Measurements from ENCODE around the gene DUSP8. TPM values are rescaled to one million over a fixed set of nuclear protein-coding genes. Genes with fewer than 3 reads are reported as not detected.
"Not testable (repeated sequence)": the region's sequence is repeated elsewhere in the genome, so short reads cannot be mapped to it uniquely, and the experiment has no call there.

The DUSP8 gene
- total RNA-seq, 1 donor from 2014 or later = 1.2 TPM

- Mint-ChIP-seq H3K4me1 (ENCODE audit: low read depth) (no peaks in the 10 kb centered on the region), H3K9me3 (peaks cover 10% of the 10 kb centered on the region), H3K27me3 (ENCODE audit: low read depth) (peaks cover 23% of the 10 kb centered on the region), H3K36me3 (ENCODE audit: low read depth) (no peaks in the 10 kb centered on the region), H3K27ac (no peak overlapping the region), H3K4me3 (ENCODE audit: low read depth) (no peak overlapping the region)
- DNase-seq (ENCODE audit: low spot score) = no peak
- intact Hi-C loops (cut with micrococcal nuclease) = loop anchor here (10.0 kb wide), 1 partner anchor 568 kb away; no protein-coding TSS in a partner anchor
Measured at GRCh38 chr11:1576825-1577224, 4.8 kb upstream of the DUSP8 start.

GRCh38 chr11:1575756-1576155 lies 3.7 kb upstream of the DUSP8 start:
- not testable (repeated sequence) for DNase-seq (ENCODE audit: low spot score); H3K27ac Mint-ChIP-seq; H3K4me1 Mint-ChIP-seq (ENCODE audit: low read depth); H3K4me3 Mint-ChIP-seq (ENCODE audit: low read depth); H3K36me3 Mint-ChIP-seq (ENCODE audit: low read depth)
- intact Hi-C loops (cut with micrococcal nuclease) = loop anchor here (2.0 to 10.0 kb wide), 2 partner anchors 27 to 569 kb away; no protein-coding TSS in a partner anchor
- Mint-ChIP-seq H3K27me3 (ENCODE audit: low read depth) (peaks cover 25% of the 10 kb centered on the region), H3K9me3 (peaks cover 10% of the 10 kb centered on the region)

GRCh38 chr11:1574933-1575242 lies 2.8 kb upstream of the DUSP8 start:
- H3K36me3 Mint-ChIP-seq (ENCODE audit: low read depth) = no peaks in the 10 kb centered on the region
- no peak overlapping the region for H3K4me3 Mint-ChIP-seq (ENCODE audit: low read depth)
- peaks cover 10% of the 10 kb centered on the region for H3K9me3 Mint-ChIP-seq
- H3K27me3 Mint-ChIP-seq (ENCODE audit: low read depth) = peaks cover 31% of the 10 kb centered on the region
- intact Hi-C loops (cut with micrococcal nuclease) = loop anchor here (2.0 to 10.0 kb wide), 4 partner anchors 26 to 570 kb away; no protein-coding TSS in a partner anchor
- H3K27ac Mint-ChIP-seq = no peak overlapping the region
- no peaks in the 10 kb centered on the region for H3K4me1 Mint-ChIP-seq (ENCODE audit: low read depth)
- no peak for DNase-seq (ENCODE audit: low spot score)

GRCh38 chr11:1574238-1574932 lies 2.3 kb upstream of the DUSP8 start:
- peak; percentile 46 for DNase-seq (ENCODE audit: low spot score)
- peaks cover 10% of the 10 kb centered on the region for H3K9me3 Mint-ChIP-seq
- intact Hi-C loops (cut with micrococcal nuclease) = loop anchor here (2.0 to 10.0 kb wide), 4 partner anchors 26 to 570 kb away; no protein-coding TSS in a partner anchor
- H3K4me3 Mint-ChIP-seq (ENCODE audit: low read depth) = no peak overlapping the region
- peaks cover 34% of the 10 kb centered on the region for H3K27me3 Mint-ChIP-seq (ENCODE audit: low read depth)
- H3K36me3 Mint-ChIP-seq (ENCODE audit: low read depth) = no peaks in the 10 kb centered on the region
- no peak overlapping the region for H3K27ac Mint-ChIP-seq
- no peaks in the 10 kb centered on the region for H3K4me1 Mint-ChIP-seq (ENCODE audit: low read depth)

- no peaks in the 10 kb centered on the region for H3K4me1 Mint-ChIP-seq (ENCODE audit: low read depth)
Measured at GRCh38 chr11:1573903-1574237, 1.8 kb upstream of the DUSP8 start.

GRCh38 chr11:1573077-1573902 lies 1.2 kb upstream of the DUSP8 start:
- Mint-ChIP-seq H3K27ac (no peak overlapping the region), H3K36me3 (ENCODE audit: low read depth) (no peaks in the 10 kb centered on the region), H3K4me3 (ENCODE audit: low read depth) (peak overlapping the region; percentile 33), H3K9me3 (peaks cover 3% of the 10 kb centered on the region), H3K4me1 (ENCODE audit: low read depth) (no peaks in the 10 kb centered on the region), H3K27me3 (ENCODE audit: low read depth) (peaks cover 36% of the 10 kb centered on the region)
- DNase-seq (ENCODE audit: low spot score) = no peak
- intact Hi-C loops (cut with micrococcal nuclease) = loop anchor here (5.0 to 10.0 kb wide), 3 partner anchors 36 to 572 kb away; no protein-coding TSS in a partner anchor

More at GRCh38 chr11:1573903-1574237, 1.8 kb upstream of the DUSP8 start:
- H3K4me3 Mint-ChIP-seq (ENCODE audit: low read depth) = peak overlapping the region; percentile 33
- H3K36me3 Mint-ChIP-seq (ENCODE audit: low read depth) = no peaks in the 10 kb centered on the region
- no peak overlapping the region for H3K27ac Mint-ChIP-seq
- H3K27me3 Mint-ChIP-seq (ENCODE audit: low read depth) = peaks cover 36% of the 10 kb centered on the region
- intact Hi-C loops (cut with micrococcal nuclease) = loop anchor here (2.0 to 10.0 kb wide), 4 partner anchors 25 to 571 kb away; no protein-coding TSS in a partner anchor
- H3K9me3 Mint-ChIP-seq = peaks cover 6% of the 10 kb centered on the region
- DNase-seq (ENCODE audit: low spot score) = no peak

GRCh38 chr11:1571760-1572196 lies 293 bp downstream of the DUSP8 start:
- DNase-seq (ENCODE audit: low spot score) = no peak
- H3K4me3 Mint-ChIP-seq (ENCODE audit: low read depth) = no peak overlapping the region
- H3K27me3 Mint-ChIP-seq (ENCODE audit: low read depth) = peaks cover 35% of the 10 kb centered on the region
- no peak overlapping the region for H3K27ac Mint-ChIP-seq
- no peaks in the 10 kb centered on the region for H3K9me3 Mint-ChIP-seq
- no peaks in the 10 kb centered on the region for H3K36me3 Mint-ChIP-seq (ENCODE audit: low read depth)
- no peaks in the 10 kb centered on the region for H3K4me1 Mint-ChIP-seq (ENCODE audit: low read depth)
- intact Hi-C loops (cut with micrococcal nuclease) = loop anchor here (5.0 to 10.0 kb wide), 3 partner anchors 34 to 573 kb away; no protein-coding TSS in a partner anchor

- Mint-ChIP-seq H3K9me3 (no peaks in the 10 kb centered on the region), H3K27ac (peak overlapping the region; percentile 38), H3K4me3 (ENCODE audit: low read depth) (peak overlapping the region; percentile 55), H3K27me3 (ENCODE audit: low read depth) (peaks cover 32% of the 10 kb centered on the region), H3K36me3 (ENCODE audit: low read depth) (no peaks in the 10 kb centered on the region), H3K4me1 (ENCODE audit: low read depth) (no peaks in the 10 kb centered on the region)
- intact Hi-C loops (cut with micrococcal nuclease) = loop anchor here (5.0 to 10.0 kb wide), 3 partner anchors 34 to 574 kb away; no protein-coding TSS in a partner anchor
- no peak for DNase-seq (ENCODE audit: low spot score)
Measured at GRCh38 chr11:1570896-1571759, 943 bp downstream of the DUSP8 start.

GRCh38 chr11:1570531-1570895 lies 1.6 kb downstream of the DUSP8 start:
- no peaks in the 10 kb centered on the region for H3K36me3 Mint-ChIP-seq (ENCODE audit: low read depth)
- H3K27ac Mint-ChIP-seq = peak overlapping the region; percentile 38
- H3K4me3 Mint-ChIP-seq (ENCODE audit: low read depth) = peak overlapping the region; percentile 55
- no peak for DNase-seq (ENCODE audit: low spot score)
- H3K27me3 Mint-ChIP-seq (ENCODE audit: low read depth) = peaks cover 31% of the 10 kb centered on the region
- no peaks in the 10 kb centered on the region for H3K9me3 Mint-ChIP-seq
- intact Hi-C loops (cut with micrococcal nuclease) = loop anchor here (5.0 to 10.0 kb wide), 3 partner anchors 33 to 574 kb away; no protein-coding TSS in a partner anchor
- no peaks in the 10 kb centered on the region for H3K4me1 Mint-ChIP-seq (ENCODE audit: low read depth)

GRCh38 chr11:1570001-1570453 lies 2.0 kb downstream of the DUSP8 start:
- no peaks in the 10 kb centered on the region for H3K9me3 Mint-ChIP-seq
- H3K4me1 Mint-ChIP-seq (ENCODE audit: low read depth) = no peaks in the 10 kb centered on the region
- H3K36me3 Mint-ChIP-seq (ENCODE audit: low read depth) = no peaks in the 10 kb centered on the region
- intact Hi-C loops (cut with micrococcal nuclease) = loop anchor here (5.0 to 10.0 kb wide), 3 partner anchors 33 to 575 kb away; no protein-coding TSS in a partner anchor
- no peak overlapping the region for H3K27ac Mint-ChIP-seq
- no peak for DNase-seq (ENCODE audit: low spot score)
- peaks cover 26% of the 10 kb centered on the region for H3K27me3 Mint-ChIP-seq (ENCODE audit: low read depth)
- no peak overlapping the region for H3K4me3 Mint-ChIP-seq (ENCODE audit: low read depth)

GRCh38 chr11:1569251-1569780 lies 2.8 kb downstream of the DUSP8 start:
- Mint-ChIP-seq H3K9me3 (no peaks in the 10 kb centered on the region), H3K36me3 (ENCODE audit: low read depth) (no peaks in the 10 kb centered on the region), H3K27ac (no peak overlapping the region), H3K4me3 (ENCODE audit: low read depth) (no peak overlapping the region), H3K4me1 (ENCODE audit: low read depth) (no peaks in the 10 kb centered on the region), H3K27me3 (ENCODE audit: low read depth) (peaks cover 23% of the 10 kb centered on the region)
- no peak for DNase-seq (ENCODE audit: low spot score)
- intact Hi-C loops (cut with micrococcal nuclease) = no loop called here

- peaks cover 16% of the 10 kb centered on the region for H3K27me3 Mint-ChIP-seq (ENCODE audit: low read depth)
- no peaks in the 10 kb centered on the region for H3K36me3 Mint-ChIP-seq (ENCODE audit: low read depth)
- no peaks in the 10 kb centered on the region for H3K4me1 Mint-ChIP-seq (ENCODE audit: low read depth)
- no peak for DNase-seq (ENCODE audit: low spot score)
- no peak overlapping the region for H3K27ac Mint-ChIP-seq
- H3K4me3 Mint-ChIP-seq (ENCODE audit: low read depth) = no peak overlapping the region
- intact Hi-C loops (cut with micrococcal nuclease) = no loop called here
- H3K9me3 Mint-ChIP-seq = no peaks in the 10 kb centered on the region
Measured at GRCh38 chr11:1568441-1568911, 3.6 kb downstream of the DUSP8 start.

Data from activated T-helper 2 cell treated with anti-CD3 and anti-CD28 coated beads, Interferon-gamma antibody, Interleukin-2, Interleukin-4, amounts not matched to agents 10 μg/mL and 5 μg/mL and 100 μg/mL, durations not matched to agents 14 hours and 24 hours and 36 hours (primary cell).